Testis (tissue), 2 donors: ENCODE data around the gene SOBP.

Experiments
- CTCF ChIP-seq, 3 experiments: fragments of 450-650 bp in 2 of 3; fragments of 200-600 bp in 1 of 3; sonication (generic) in 1 of 3; IDR thresholded peaks; one replicate each; pipeline ENCODE4 v1.5.1; 2016 to 2019; ENCODE audit warnings: antibody characterized with exemption in 3 of 3, mild to moderate bottlenecking in 2 of 3, moderate library complexity in 1 of 3
- POLR2A ChIP-seq: fragments of 450-650 bp; IDR thresholded peaks from one replicate; pipeline ENCODE4 v1.6.1; 2017; ENCODE audit warnings: antibody characterized with exemption, mild to moderate bottlenecking, moderate library complexity

- TF ChIP-seq CTCF (IDR thresholded peaks at IDR 0.05) (no peak), POLR2A (no peak)
Observed at GRCh38 chr6:107707346-107708275, 217.7 kb downstream of the SOBP start.
